SU-DHL-6 (cell line): Measurements from ENCODE around the gene SMIM32.

ENCODE experiments used
- CTCF ChIP-seq: fragments of 200-600 bp; sonication (generic); IDR thresholded peaks from one replicate; pipeline ENCODE4 v1.5.1; 2017; ENCODE audit warnings: antibody characterized with exemption, mild to moderate bottlenecking, low read length, moderate library complexity; ENCODE audit not compliant: insufficient read depth, poor library complexity, severe bottlenecking
- EZH2phosphoT487 ChIP-seq: fragments of 200-600 bp; sonication (generic), shearing (Covaris generic); conservative IDR thresholded peaks from 2 replicates; pipeline ENCODE4 v1.6.1; 2018; ENCODE audit warnings: mild to moderate bottlenecking, antibody characterized with exemption, low read length, moderate library complexity, mixed read lengths

GRCh38 chr5:136242611-136243010, 49.6 kb upstream of the SMIM32 start:
- TF ChIP-seq CTCF (no peak), EZH2phosphoT487 (no peak)
